ENCODE measurements around the gene ZBTB44.

- TF ChIP-seq CTCF (IDR thresholded peaks at IDR 0.05), result no peak
- TF ChIP-seq, protein P1, sequence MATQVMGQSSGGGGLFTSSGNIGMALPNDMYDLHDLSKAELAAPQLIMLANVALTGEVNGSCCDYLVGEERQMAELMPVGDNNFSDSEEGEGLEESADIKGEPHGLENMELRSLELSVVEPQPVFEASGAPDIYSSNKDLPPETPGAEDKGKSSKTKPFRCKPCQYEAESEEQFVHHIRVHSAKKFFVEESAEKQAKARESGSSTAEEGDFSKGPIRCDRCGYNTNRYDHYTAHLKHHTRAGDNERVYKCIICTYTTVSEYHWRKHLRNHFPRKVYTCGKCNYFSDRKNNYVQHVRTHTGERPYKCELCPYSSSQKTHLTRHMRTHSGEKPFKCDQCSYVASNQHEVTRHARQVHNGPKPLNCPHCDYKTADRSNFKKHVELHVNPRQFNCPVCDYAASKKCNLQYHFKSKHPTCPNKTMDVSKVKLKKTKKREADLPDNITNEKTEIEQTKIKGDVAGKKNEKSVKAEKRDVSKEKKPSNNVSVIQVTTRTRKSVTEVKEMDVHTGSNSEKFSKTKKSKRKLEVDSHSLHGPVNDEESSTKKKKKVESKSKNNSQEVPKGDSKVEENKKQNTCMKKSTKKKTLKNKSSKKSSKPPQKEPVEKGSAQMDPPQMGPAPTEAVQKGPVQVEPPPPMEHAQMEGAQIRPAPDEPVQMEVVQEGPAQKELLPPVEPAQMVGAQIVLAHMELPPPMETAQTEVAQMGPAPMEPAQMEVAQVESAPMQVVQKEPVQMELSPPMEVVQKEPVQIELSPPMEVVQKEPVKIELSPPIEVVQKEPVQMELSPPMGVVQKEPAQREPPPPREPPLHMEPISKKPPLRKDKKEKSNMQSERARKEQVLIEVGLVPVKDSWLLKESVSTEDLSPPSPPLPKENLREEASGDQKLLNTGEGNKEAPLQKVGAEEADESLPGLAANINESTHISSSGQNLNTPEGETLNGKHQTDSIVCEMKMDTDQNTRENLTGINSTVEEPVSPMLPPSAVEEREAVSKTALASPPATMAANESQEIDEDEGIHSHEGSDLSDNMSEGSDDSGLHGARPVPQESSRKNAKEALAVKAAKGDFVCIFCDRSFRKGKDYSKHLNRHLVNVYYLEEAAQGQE (IDR thresholded peaks at IDR 0.05; ENCODE audit: low read depth, low read length), result no peak
- no peak for TF ChIP-seq RAD21 (IDR thresholded peaks at IDR 0.05; ENCODE audit: low read length)
- TF ChIP-seq EP300 (IDR thresholded peaks at IDR 0.05; ENCODE audit: borderline replicate concordance in 1 of 2, low read depth in 1 of 2, low read length in 1 of 2), result no peak
- no peak for TF ChIP-seq RFX5 (IDR thresholded peaks at IDR 0.05; ENCODE audit: low read length)
- no peak for TF ChIP-seq MEF2A (IDR thresholded peaks at IDR 0.05; ENCODE audit: borderline replicate concordance, low read depth)
- no peak for TF ChIP-seq YY1 (IDR thresholded peaks at IDR 0.05; ENCODE audit: low read depth)
- TF ChIP-seq POLR2AphosphoS5 (IDR thresholded peaks at IDR 0.05; ENCODE audit: low read depth, low read length), result no peak
Measured at GRCh38 chr11:130249371-130249770, 65.3 kb downstream of the ZBTB44 start.

All from SK-N-SH (cell line).